Measurements from ENCODE around the gene IL1R1. TPM values are rescaled to one million over a fixed set of nuclear protein-coding genes. Genes with fewer than 3 reads are reported as not detected.

Gene IL1R1
- total RNA-seq = 152 TPM
- long read RNA-seq, full-length matches to known transcripts = 61 of 164 reads
- long read RNA-seq, partial matches to known transcripts = 14 of 164 reads
- long read RNA-seq, other reads (novel, unspliced or antisense) = 89 of 164 reads

GRCh38 chr2:102141970-102142828, at the start of gene IL1R1:
TSS of gene IL1R1 (plus strand) at chr2:102142746. CDS start at chr2:102157725, 14,979 bp downstream.
- H3K27me3 ChIP-seq (ENCODE audit: low read depth) = no peaks in the 10 kb centered on the region
- peaks cover 18% of the 10 kb centered on the region for H3K9me3 ChIP-seq
- H3K4me3 ChIP-seq = peak within 1 kb of the TSS; percentile 73
- TF ChIP-seq CTCF (IDR thresholded peaks at IDR 0.05) = no peak
- H3K4me1 ChIP-seq = peaks cover 29% of the 10 kb centered on the region
- DNase-seq = peak; percentile 89
- intact Hi-C loops (cut with DNase I) = no loop called here
- peak within 1 kb of the TSS; percentile 90 for H3K27ac ChIP-seq
- peaks cover 16% of the 10 kb centered on the region for H3K36me3 ChIP-seq
- peak; percentile 93 to 94 for ATAC-seq

GRCh38 chr2:102093662-102094061, 48.9 kb upstream of the IL1R1 start:
- Histone ChIP-seq H3K9me3 (no peaks in the 10 kb centered on the region), H3K27ac (no peak overlapping the region), H3K36me3 (no peaks in the 10 kb centered on the region), H3K27me3 (ENCODE audit: low read depth) (no peaks in the 10 kb centered on the region), H3K4me1 (peaks cover 10% of the 10 kb centered on the region), H3K4me3 (no peak overlapping the region)
- DNase-seq (no peak), ATAC-seq (no peak)
- no peak for TF ChIP-seq CTCF (IDR thresholded peaks at IDR 0.05)
- intact Hi-C loops (cut with DNase I) = no loop called here

- no peak for TF ChIP-seq CTCF (IDR thresholded peaks at IDR 0.05)
- peak; percentile 81 to 89 for ATAC-seq
These were observed 47.6 kb upstream of the IL1R1 start for GRCh38 chr2:102094917-102095316.

GRCh38 chr2:102096103-102096502, 46.4 kb upstream of the IL1R1 start:
- Histone ChIP-seq H3K27ac (no peak overlapping the region), H3K4me1 (peaks cover 10% of the 10 kb centered on the region), H3K36me3 (no peaks in the 10 kb centered on the region), H3K4me3 (no peak overlapping the region), H3K9me3 (no peaks in the 10 kb centered on the region), H3K27me3 (ENCODE audit: low read depth) (no peaks in the 10 kb centered on the region)
- ATAC-seq = no peak
- TF ChIP-seq CTCF (IDR thresholded peaks at IDR 0.05) = no peak
- no peak for DNase-seq
- intact Hi-C loops (cut with DNase I) = no loop called here

More at GRCh38 chr2:102094917-102095316, 47.6 kb upstream of the IL1R1 start:
- intact Hi-C loops (cut with DNase I) = no loop called here
- no peaks in the 10 kb centered on the region for H3K36me3 ChIP-seq
- no peak for DNase-seq
- H3K9me3 ChIP-seq = no peaks in the 10 kb centered on the region
- H3K4me3 ChIP-seq = no peak overlapping the region
- H3K27me3 ChIP-seq (ENCODE audit: low read depth) = no peaks in the 10 kb centered on the region
- no peak overlapping the region for H3K27ac ChIP-seq
- peaks cover 10% of the 10 kb centered on the region for H3K4me1 ChIP-seq

- no peak overlapping the region for H3K27ac ChIP-seq
- no peak overlapping the region for H3K4me3 ChIP-seq
- ATAC-seq (no peak), DNase-seq (no peak)
- H3K4me1 ChIP-seq = peaks cover 23% of the 10 kb centered on the region
- H3K36me3 ChIP-seq = no peaks in the 10 kb centered on the region
- no peaks in the 10 kb centered on the region for H3K27me3 ChIP-seq (ENCODE audit: low read depth)
- intact Hi-C loops (cut with DNase I) = no loop called here
- TF ChIP-seq CTCF (IDR thresholded peaks at IDR 0.05) = no peak
- no peaks in the 10 kb centered on the region for H3K9me3 ChIP-seq
These were observed 43.8 kb upstream of the IL1R1 start for GRCh38 chr2:102098756-102099155.

Measured in lower lobe of right lung (tissue), 2 donors.